ENCODE data around the gene NBPF20. TPM values are rescaled to one million over a fixed set of nuclear protein-coding genes. Genes with fewer than 3 reads are reported as not detected.
"Not testable (repeated sequence)": the region's sequence is repeated elsewhere in the genome, so short reads cannot be mapped to it uniquely, and the experiment has no call there.

NBPF20 gene
- 0.41 TPM for polyA plus RNA-seq

GRCh38 chr1:145425436-145426029, at the start of gene NBPF20:
NBPF20 (minus strand) TSS chr1:145425603; CDS start chr1:145405272, 20,331 bp downstream.
- no peaks in the 10 kb centered on the region for H3K36me3 Mint-ChIP-seq
- H3K4me1 Mint-ChIP-seq = peaks cover 6 to 16% (median 10%) of the 10 kb centered on the region in 3 donors
- peak within 1 kb of the TSS; percentile 90 to 100 (median 98) for H3K4me3 Mint-ChIP-seq
- peaks cover 30% of the 10 kb centered on the region for H3K27me3 Mint-ChIP-seq
- H3K27ac Mint-ChIP-seq = peak within 1 kb of the TSS; percentile 37 to 98 (median 92)
- H3K9me3 Mint-ChIP-seq = peaks cover 4 to 14% (median 11%) of the 10 kb centered on the region in 3 donors

DNA sequence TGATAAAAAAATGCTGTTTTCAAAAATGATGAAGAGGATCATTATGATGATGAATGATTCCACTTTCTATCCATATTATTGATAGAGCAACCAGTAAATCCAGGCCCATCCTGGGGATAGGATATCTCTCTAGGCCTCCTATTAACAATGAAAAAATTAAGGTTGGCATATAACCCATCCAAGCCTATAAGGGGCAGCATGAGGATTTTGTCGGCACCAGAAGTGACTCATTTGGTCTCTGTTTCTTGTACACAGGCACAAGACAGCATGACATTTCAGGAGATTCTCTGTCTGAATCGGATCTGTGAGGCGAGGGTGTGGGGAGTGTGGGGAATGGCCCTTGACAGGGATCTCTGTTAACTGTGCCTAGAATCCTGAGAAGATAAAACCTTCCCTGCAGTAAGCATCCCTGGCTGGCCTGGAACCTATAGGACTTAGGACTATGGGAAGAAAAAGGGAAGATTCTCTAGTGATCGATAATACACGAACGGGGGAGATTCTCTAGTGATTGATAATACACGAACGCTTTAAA, 49.5 kb upstream of the NBPF20 start:
- not testable (repeated sequence) for H3K27ac Mint-ChIP-seq, H3K9me3 Mint-ChIP-seq, H3K4me1 Mint-ChIP-seq, H3K27me3 Mint-ChIP-seq, H3K36me3 Mint-ChIP-seq
- H3K4me3 Mint-ChIP-seq = peak overlapping the region in 3 of 4 donors; percentile 17 to 84 (median 58)

DNA sequence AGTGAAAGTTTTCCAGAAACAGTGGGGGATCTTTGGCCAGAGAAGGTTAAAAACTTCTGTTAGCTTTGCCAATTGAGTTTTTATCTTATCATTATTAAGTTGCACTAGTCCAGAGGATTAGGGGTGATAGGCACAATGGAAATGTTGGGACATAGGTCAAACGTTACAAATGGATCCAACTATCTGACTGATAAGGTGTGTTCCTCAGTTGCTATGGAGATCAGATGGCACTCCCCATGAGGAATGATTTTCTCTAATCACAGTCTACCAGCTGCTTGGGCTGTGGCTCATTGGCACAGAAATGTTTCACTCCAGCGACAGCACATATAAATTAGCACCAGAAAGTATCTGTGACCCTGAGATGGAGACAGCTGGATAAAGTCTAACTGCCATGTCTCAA, 47.3 kb upstream of the NBPF20 start:
- not testable (repeated sequence) for H3K9me3 Mint-ChIP-seq, H3K27me3 Mint-ChIP-seq, H3K4me1 Mint-ChIP-seq, H3K36me3 Mint-ChIP-seq, H3K27ac Mint-ChIP-seq, H3K4me3 Mint-ChIP-seq

DNA sequence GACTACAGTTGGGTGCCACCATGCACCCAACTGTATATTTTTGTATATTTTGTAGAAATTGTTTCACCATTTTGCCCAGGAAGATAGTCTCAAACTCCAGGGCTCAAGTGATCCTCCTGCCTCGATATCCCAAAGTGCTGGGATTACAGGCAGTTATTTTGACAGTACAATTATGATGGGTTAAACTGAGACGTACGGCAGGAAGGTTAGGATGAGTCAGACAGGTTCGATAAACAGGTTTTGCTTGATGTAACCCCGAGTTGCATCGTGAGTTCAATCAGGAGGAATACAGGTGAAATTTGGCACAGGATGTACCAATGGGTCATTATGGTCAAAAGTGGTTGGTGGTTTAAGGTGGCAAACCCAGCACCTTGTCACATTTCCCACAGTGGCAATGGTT, 46.0 kb upstream of the NBPF20 start:
- H3K4me1 Mint-ChIP-seq, H3K36me3 Mint-ChIP-seq, H3K27ac Mint-ChIP-seq, H3K9me3 Mint-ChIP-seq, H3K4me3 Mint-ChIP-seq, H3K27me3 Mint-ChIP-seq: not testable (repeated sequence)

DNA sequence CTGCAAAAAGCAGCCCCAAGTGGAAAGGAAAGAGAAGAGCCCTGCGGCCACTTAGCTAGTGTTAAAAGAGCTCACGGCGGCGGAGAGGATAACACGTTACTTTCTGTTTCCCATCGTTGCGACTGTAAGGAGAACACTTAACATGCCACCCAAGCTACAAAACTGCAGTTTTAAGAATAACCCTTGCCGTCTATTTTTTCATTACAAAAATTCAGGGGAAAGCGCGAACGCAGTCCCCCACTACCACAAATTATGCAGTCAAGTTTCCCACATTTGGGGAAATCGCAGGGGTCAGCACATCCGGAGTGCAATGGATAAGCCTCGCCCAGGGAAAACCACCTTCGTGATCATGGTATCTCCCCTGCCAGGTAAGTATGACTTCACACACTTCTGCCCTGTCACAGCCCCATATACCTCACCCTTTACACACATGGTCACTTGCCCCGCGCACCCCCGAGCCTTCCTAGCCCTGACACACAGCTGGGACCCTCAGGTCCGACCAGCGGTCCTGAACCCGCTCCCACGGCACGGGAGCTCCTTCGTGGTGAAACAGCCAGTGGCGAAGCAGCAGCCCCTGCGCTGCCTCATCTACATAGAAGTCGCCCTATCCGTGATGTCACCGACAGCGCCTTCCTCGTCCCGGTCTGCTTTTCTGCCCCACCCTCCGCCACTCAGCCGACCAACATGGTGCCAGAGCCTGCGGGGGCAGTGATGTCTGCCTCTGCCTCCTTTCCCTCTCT, 40.2 kb upstream of the NBPF20 start:
- not testable (repeated sequence) for H3K36me3 Mint-ChIP-seq, H3K27me3 Mint-ChIP-seq, H3K4me1 Mint-ChIP-seq, H3K9me3 Mint-ChIP-seq
- H3K4me3 Mint-ChIP-seq = peak overlapping the region; percentile 85 to 92 (median 92)
- peak overlapping the region; percentile 89 to 99 (median 97) for H3K27ac Mint-ChIP-seq

DNA sequence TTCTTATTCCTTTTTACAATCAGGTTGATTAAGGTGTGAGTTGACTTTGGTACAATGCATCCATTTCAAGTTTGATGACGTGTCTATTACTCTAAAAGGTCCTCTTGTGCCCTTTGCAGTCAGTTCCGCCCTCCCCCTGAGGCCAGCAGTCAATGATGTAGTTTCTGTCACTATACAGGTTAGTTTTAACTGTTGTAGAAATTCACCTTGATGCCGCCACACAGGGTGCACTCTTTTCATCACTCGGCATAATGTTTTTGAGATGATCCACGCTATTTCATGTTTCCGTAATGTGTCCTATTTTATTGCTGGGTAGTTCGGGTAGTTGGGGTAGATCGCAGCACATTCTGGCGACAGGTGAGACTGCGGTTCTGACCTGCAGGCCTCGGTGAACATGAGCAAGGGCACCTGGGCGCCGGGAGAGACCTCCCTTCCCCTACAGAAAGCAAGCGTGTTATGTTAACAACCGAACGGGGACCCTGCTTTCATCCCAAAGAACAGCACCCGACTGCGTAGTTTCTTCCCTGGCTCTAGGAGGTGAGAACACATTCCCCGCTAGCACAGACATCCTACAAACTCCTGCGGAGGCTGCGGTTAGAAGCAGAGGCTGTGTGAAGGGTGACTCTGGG, 39.4 kb upstream of the NBPF20 start:
- not testable (repeated sequence) for H3K9me3 Mint-ChIP-seq, H3K36me3 Mint-ChIP-seq, H3K27me3 Mint-ChIP-seq, H3K4me1 Mint-ChIP-seq
- peak overlapping the region; percentile 89 to 99 (median 97) for H3K27ac Mint-ChIP-seq
- H3K4me3 Mint-ChIP-seq = peak overlapping the region; percentile 85 to 92 (median 92)

- not testable (repeated sequence) for H3K27ac Mint-ChIP-seq, H3K27me3 Mint-ChIP-seq, H3K36me3 Mint-ChIP-seq, H3K9me3 Mint-ChIP-seq, H3K4me1 Mint-ChIP-seq, H3K4me3 Mint-ChIP-seq
Observed at GRCh38 chr1:145464017-145464416, 38.6 kb upstream of the NBPF20 start.

- H3K27ac Mint-ChIP-seq = peak overlapping the region in 1 of 3 donors; percentile 59
- H3K9me3 Mint-ChIP-seq, H3K4me3 Mint-ChIP-seq, H3K36me3 Mint-ChIP-seq, H3K4me1 Mint-ChIP-seq, H3K27me3 Mint-ChIP-seq: not testable (repeated sequence)
Observed at GRCh38 chr1:145460684-145461083, 35.3 kb upstream of the NBPF20 start.

DNA sequence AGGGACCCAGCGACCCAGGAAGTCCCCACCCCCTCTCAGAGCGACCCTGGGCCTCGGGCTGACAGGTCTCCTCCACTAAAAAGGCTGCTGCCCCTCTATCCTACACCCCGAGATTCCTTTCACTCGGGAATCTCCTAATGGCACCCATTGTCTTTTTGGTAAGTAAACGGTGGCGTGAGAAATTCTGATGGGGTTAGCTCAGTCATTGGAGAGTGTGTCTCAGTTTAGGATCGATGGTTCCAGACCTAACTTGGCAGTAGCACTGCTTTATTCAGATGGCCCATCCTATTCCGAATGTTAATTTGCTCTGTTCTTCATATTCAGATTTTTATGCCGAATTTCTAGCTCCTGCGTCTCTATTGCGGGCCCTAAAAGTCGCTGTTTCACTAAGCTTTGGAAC, 34.6 kb upstream of the NBPF20 start:
- not testable (repeated sequence) for H3K27ac Mint-ChIP-seq, H3K36me3 Mint-ChIP-seq, H3K9me3 Mint-ChIP-seq, H3K27me3 Mint-ChIP-seq, H3K4me3 Mint-ChIP-seq, H3K4me1 Mint-ChIP-seq

- H3K27me3 Mint-ChIP-seq = peaks cover 10% of the 10 kb centered on the region
- H3K36me3 Mint-ChIP-seq, H3K4me3 Mint-ChIP-seq, H3K27ac Mint-ChIP-seq, H3K9me3 Mint-ChIP-seq, H3K4me1 Mint-ChIP-seq: not testable (repeated sequence)
Observed at GRCh38 chr1:145459591-145459990, 34.2 kb upstream of the NBPF20 start.

GRCh38 chr1:145459063-145459462, 33.7 kb upstream of the NBPF20 start:
- Mint-ChIP-seq H3K27me3 (peaks cover 11% of the 10 kb centered on the region), H3K4me3 (peak overlapping the region in 2 of 4 donors; percentile 60 to 85)
- not testable (repeated sequence) for H3K4me1 Mint-ChIP-seq, H3K9me3 Mint-ChIP-seq, H3K36me3 Mint-ChIP-seq, H3K27ac Mint-ChIP-seq

- H3K4me3 Mint-ChIP-seq, H3K4me1 Mint-ChIP-seq, H3K9me3 Mint-ChIP-seq, H3K36me3 Mint-ChIP-seq, H3K27ac Mint-ChIP-seq: not testable (repeated sequence)
- peaks cover 14% of the 10 kb centered on the region for H3K27me3 Mint-ChIP-seq
Observed at GRCh38 chr1:145454824-145455177, 29.4 kb upstream of the NBPF20 start.

DNA sequence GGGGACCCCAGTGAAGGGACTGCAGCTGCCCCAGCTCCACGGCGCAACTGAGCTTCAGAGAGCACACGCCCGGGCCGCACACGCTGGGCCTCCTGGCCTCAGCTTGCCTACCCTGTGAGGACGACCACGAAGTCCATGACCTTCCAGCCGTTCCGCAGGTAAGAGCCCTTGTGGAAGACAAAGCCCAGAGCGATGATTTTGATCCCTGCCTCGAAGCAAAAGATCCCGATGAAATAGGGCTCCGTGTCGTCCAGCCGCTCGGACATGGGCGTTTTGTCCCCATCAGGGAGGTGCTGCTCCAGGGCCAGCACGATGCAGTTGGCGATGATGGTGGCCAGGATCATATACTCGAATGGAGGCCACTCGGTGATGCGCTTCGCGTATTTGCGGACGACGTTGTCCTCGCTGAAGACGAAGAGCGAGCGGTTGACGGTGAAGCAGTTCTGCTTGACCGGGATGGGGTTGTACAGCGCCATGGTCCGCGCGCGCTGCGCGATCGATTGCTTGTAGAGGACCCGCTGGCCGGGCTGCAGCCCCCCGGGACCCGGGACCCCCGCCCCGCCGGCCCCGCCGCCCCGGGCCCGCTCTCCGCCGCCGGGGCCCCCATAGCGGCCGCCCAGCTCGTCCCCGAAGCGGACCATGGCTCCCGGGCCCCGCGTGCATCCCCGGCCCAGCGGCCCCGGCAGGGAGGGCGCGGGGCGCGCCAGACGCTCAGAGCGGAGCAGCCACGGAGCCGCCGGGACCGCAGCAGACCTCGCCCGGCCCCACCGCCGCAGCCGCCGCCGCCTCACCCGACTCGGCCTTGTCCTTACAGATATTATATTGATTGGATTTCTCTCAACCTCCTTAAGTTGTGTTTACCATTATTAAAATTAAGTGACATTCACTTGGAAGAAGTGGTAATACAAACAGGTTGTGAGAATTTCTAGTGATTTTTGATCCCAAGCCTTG, 28.7 kb upstream of the NBPF20 start:
- not testable (repeated sequence) for H3K4me3 Mint-ChIP-seq, H3K36me3 Mint-ChIP-seq, H3K9me3 Mint-ChIP-seq, H3K4me1 Mint-ChIP-seq, H3K27ac Mint-ChIP-seq
- H3K27me3 Mint-ChIP-seq = peaks cover 14% of the 10 kb centered on the region

GRCh38 chr1:145452506-145452905, 27.1 kb upstream of the NBPF20 start:
- not testable (repeated sequence) for H3K27me3 Mint-ChIP-seq, H3K4me3 Mint-ChIP-seq, H3K9me3 Mint-ChIP-seq, H3K27ac Mint-ChIP-seq, H3K4me1 Mint-ChIP-seq, H3K36me3 Mint-ChIP-seq

- not testable (repeated sequence) for H3K9me3 Mint-ChIP-seq
Observed at GRCh38 chr1:145451914-145452313, 26.5 kb upstream of the NBPF20 start.

More at GRCh38 chr1:145451914-145452313, 26.5 kb upstream of the NBPF20 start:
- H3K27ac Mint-ChIP-seq, H3K4me1 Mint-ChIP-seq, H3K4me3 Mint-ChIP-seq, H3K36me3 Mint-ChIP-seq, H3K27me3 Mint-ChIP-seq: not testable (repeated sequence)
